ENCODE results near the gene FIP1L1. TPM values are rescaled to one million over a fixed set of nuclear protein-coding genes. Genes with fewer than 3 reads are reported as not detected.

FIP1L1 gene
- total and polyA plus RNA-seq, 2 of the 13 experiments (the other 11 are each of a cell fraction or from before 2014, with no cell fraction given): 14.9 to 69.4 TPM

DNA sequence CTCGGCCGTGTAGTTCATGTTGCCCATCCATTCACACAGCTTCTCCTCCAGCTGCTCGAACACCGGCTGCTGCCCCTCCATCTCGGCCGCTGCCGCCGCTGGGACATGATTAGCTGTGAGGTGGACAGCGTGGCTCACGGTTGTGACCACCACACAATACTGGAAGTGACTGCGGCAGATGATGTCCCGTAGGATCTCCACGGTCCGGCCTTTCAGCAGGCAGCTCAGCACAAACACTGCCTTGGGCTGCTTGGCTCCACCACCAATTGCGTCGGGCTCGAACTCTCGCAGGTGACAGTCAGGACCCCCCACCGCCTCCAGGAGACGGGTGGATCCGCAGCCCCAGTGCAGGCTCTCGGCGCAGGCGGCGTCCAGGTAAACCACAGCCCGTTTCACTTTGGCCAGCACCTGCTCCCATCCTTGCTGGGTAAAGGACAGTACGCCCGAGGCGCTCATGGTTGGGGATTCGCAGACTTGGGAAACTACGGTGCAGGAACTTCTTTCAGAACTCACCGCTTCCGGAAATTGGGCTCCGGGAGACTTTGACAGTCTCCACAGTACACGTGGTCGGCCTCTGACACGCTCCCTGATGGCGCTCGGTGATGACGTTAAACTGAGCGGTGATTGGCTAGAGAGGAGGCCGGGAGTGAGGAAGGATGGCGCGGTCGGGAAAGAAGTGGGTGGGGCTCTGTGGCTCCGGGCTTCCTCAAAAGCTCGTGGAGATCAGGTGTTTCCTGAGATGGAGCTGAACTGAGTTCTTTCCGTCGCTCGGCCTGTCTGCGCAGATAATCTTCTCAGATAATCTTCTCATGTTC, 11.7 kb upstream of the FIP1L1 start, which contains the start of gene SCFD2 (continued):
- TF ChIP-seq NFIB (CRISPR knock-in tag; IDR thresholded peaks at IDR 0.05; ENCODE audit: borderline replicate concordance) (no peak), GABPB1 (CRISPR knock-in tag; IDR thresholded peaks at IDR 0.05) (peak; percentile 87), ZNF232 (CRISPR knock-in tag; IDR thresholded peaks at IDR 0.05; ENCODE audit: borderline replicate concordance) (no peak), ISL2 (CRISPR knock-in tag; IDR thresholded peaks at IDR 0.05) (no peak), ZMYM2 (CRISPR knock-in tag; IDR thresholded peaks at IDR 0.05) (no peak), GPN1 (CRISPR knock-in tag; IDR thresholded peaks at IDR 0.05; ENCODE audit: borderline replicate concordance) (no peak), GABPA (IDR thresholded peaks at IDR 0.05; ENCODE audit: low read depth, low read length) (0 out of 2 replicates have a peak, but pooled peaks have one; percentile 27), GABPA (CRISPR knock-in tag; IDR thresholded peaks at IDR 0.05; ENCODE audit: low read depth) (peak; percentile 87), ARNTL (CRISPR knock-in tag; IDR thresholded peaks at IDR 0.05) (peak; percentile 90), EED (CRISPR knock-in tag; IDR thresholded peaks at IDR 0.05) (no peak), ZBTB20 (CRISPR knock-in tag; IDR thresholded peaks at IDR 0.05; ENCODE audit: borderline replicate concordance, low read depth) (peak; percentile 36; the same call in 1 of the 2 replicates), MAZ (IDR thresholded peaks at IDR 0.05; ENCODE audit: borderline replicate concordance, low read depth, low read length) (no peak), MAZ (CRISPR knock-in tag; IDR thresholded peaks at IDR 0.05; ENCODE audit: low read depth) (peak; percentile 23; the same call in 1 of the 2 replicates), CAMTA2 (CRISPR knock-in tag; IDR thresholded peaks at IDR 0.05; ENCODE audit: borderline replicate concordance) (no peak), PHB2 (IDR thresholded peaks at IDR 0.05; ENCODE audit: partially characterized antibody) (no peak), HMGA1 (CRISPR knock-in tag; conservative IDR thresholded peaks at IDR 0.05) (no peak), ZFP41 (CRISPR knock-in tag; IDR thresholded peaks at IDR 0.05; ENCODE audit: borderline replicate concordance) (no peak), KAT7 (CRISPR knock-in tag; IDR thresholded peaks at IDR 0.05; ENCODE audit: borderline replicate concordance) (no peak; the same call in 1 of the 2 replicates)
- TF ChIP-seq, protein P1, sequence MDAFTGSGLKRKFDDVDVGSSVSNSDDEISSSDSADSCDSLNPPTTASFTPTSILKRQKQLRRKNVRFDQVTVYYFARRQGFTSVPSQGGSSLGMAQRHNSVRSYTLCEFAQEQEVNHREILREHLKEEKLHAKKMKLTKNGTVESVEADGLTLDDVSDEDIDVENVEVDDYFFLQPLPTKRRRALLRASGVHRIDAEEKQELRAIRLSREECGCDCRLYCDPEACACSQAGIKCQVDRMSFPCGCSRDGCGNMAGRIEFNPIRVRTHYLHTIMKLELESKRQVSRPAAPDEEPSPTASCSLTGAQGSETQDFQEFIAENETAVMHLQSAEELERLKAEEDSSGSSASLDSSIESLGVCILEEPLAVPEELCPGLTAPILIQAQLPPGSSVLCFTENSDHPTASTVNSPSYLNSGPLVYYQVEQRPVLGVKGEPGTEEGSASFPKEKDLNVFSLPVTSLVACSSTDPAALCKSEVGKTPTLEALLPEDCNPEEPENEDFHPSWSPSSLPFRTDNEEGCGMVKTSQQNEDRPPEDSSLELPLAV (CRISPR knock-in tag; conservative IDR thresholded peaks at IDR 0.05; ENCODE audit: low read depth): no peak
- TF ChIP-seq, protein P2, sequence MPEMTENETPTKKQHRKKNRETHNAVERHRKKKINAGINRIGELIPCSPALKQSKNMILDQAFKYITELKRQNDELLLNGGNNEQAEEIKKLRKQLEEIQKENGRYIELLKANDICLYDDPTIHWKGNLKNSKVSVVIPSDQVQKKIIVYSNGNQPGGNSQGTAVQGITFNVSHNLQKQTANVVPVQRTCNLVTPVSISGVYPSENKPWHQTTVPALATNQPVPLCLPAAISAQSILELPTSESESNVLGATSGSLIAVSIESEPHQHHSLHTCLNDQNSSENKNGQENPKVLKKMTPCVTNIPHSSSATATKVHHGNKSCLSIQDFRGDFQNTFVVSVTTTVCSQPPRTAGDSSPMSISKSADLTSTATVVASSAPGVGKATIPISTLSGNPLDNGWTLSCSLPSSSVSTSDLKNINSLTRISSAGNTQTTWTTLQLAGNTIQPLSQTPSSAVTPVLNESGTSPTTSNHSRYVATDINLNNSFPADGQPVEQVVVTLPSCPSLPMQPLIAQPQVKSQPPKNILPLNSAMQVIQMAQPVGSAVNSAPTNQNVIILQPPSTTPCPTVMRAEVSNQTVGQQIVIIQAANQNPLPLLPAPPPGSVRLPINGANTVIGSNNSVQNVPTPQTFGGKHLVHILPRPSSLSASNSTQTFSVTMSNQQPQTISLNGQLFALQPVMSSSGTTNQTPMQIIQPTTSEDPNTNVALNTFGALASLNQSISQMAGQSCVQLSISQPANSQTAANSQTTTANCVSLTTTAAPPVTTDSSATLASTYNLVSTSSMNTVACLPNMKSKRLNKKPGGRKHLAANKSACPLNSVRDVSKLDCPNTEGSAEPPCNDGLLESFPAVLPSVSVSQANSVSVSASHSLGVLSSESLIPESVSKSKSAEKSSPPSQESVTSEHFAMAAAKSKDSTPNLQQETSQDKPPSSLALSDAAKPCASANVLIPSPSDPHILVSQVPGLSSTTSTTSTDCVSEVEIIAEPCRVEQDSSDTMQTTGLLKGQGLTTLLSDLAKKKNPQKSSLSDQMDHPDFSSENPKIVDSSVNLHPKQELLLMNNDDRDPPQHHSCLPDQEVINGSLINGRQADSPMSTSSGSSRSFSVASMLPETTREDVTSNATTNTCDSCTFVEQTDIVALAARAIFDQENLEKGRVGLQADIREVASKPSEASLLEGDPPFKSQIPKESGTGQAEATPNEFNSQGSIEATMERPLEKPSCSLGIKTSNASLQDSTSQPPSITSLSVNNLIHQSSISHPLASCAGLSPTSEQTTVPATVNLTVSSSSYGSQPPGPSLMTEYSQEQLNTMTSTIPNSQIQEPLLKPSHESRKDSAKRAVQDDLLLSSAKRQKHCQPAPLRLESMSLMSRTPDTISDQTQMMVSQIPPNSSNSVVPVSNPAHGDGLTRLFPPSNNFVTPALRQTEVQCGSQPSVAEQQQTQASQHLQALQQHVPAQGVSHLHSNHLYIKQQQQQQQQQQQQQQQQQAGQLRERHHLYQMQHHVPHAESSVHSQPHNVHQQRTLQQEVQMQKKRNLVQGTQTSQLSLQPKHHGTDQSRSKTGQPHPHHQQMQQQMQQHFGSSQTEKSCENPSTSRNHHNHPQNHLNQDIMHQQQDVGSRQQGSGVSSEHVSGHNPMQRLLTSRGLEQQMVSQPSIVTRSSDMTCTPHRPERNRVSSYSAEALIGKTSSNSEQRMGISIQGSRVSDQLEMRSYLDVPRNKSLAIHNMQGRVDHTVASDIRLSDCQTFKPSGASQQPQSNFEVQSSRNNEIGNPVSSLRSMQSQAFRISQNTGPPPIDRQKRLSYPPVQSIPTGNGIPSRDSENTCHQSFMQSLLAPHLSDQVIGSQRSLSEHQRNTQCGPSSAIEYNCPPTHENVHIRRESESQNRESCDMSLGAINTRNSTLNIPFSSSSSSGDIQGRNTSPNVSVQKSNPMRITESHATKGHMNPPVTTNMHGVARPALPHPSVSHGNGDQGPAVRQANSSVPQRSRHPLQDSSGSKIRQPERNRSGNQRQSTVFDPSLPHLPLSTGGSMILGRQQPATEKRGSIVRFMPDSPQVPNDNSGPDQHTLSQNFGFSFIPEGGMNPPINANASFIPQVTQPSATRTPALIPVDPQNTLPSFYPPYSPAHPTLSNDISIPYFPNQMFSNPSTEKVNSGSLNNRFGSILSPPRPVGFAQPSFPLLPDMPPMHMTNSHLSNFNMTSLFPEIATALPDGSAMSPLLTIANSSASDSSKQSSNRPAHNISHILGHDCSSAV (CRISPR knock-in tag; IDR thresholded peaks at IDR 0.05; ENCODE audit: borderline replicate concordance): no peak
